Midbrain (tissue), 1 donor: Measurements from ENCODE around the gene FUT6.

Experiments
- DNase-seq: peaks from one replicate; lab custom pipeline; 2025; lab: John Stamatoyannopoulos, UW

Gene FUT6

DNA sequence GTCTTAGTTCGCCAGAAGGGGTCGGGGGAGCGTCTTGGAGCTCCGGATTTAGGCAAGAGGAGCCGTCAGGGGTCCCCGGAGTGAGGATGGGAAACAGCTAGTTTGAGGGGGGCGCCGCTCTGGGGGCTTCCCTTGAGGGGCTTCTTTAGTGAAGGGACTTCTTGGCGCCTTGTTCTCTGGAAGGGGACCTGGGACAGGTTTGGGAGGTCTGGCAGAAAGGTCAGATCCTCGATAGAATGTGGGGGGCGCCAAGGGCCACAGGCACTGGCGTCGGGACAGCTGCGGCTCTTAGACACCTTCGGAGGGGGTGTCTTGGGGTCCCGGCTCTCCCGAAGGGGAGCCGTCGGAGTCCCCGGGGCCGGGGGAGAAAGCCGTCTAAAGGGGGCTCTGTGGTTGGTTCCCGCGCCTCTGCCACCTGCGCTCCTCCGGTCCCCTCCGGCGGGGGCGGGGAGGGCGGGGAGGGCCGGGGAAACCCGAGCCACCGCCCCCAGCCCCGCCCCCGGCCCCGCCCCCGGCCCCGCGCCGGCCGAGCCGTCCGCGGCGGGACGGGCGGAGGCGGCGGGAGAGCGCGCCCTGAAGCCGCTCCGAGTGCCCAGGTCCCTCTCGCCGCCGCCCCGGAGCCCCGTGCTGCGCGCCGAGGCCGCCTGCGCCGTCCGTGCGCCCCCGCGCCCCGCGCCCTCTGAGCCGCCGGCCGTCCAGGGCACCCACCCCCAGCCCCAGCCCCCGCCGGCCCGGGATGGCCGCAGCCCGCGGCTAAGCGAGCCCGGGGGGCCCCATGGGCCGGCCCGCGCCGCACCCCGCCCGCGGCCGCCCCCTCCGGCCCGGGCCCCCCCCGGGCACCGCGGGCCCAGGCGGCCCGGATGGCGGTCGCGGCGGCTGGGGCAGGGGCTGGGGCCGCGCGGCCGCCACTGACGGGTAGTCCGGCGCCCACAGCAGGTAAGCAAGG, 34.7 kb downstream of the FUT6 start, which contains the start of gene NRTN:
NRTN (plus strand) TSS at position 552 of the 946 bp plus-strand sequence. CDS start 19,099 bp downstream, outside the sequence.
- no peak for DNase-seq

DNA sequence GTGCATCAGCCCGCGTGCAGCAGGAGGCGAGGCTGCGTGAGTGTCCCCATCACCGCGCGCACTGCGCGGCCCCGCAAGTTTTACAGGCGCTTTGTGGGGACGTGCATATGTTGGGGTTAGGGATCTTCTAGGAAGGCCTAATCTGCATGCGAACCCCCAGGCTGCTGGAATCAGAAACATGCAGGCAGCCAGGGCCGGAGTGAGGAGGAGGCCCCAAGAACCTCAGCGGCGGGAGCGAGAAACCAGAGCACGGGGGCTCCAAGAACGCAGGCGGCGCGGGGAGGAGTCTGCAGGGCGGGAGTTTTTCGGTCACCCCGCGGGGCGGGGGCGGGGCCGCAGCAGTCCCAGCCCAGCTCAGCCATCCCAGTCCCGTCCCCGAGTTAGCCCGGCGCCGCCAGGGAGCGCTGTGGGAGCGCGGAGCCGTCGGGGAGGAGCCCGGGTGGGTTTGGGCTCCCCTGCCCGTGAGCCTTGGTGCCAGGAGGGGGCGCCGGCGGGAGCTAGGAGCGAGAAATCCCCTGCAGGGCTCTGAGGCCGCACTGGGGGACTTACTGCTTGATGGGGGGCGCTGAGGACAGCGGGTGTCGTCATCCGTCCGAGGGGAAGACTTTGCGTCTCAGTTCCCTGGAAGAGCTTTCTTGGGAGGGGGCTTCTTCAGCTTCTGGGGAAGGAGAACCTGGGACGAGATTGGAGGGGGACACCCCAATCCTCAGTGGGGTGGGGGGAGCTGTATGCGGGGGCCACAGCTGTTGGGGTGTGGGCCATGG, 35.6 kb downstream of the FUT6 start:
- peak; percentile 40 for DNase-seq

DNA sequence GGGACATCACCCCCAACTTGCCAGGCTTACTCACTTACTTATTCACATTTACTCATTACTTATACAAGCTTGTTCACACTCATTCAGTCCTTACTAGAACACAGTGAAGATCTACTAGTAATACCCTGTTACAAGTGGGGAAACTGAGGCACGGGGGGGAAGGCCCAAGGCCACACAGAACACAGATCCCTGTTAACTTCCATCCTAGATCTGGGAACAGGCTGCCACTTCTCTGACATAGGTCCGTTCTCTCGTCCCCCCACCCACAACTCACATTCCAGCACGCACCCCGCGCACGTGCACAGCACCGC, 36.1 kb downstream of the FUT6 start:
- DNase-seq = no peak

DNA sequence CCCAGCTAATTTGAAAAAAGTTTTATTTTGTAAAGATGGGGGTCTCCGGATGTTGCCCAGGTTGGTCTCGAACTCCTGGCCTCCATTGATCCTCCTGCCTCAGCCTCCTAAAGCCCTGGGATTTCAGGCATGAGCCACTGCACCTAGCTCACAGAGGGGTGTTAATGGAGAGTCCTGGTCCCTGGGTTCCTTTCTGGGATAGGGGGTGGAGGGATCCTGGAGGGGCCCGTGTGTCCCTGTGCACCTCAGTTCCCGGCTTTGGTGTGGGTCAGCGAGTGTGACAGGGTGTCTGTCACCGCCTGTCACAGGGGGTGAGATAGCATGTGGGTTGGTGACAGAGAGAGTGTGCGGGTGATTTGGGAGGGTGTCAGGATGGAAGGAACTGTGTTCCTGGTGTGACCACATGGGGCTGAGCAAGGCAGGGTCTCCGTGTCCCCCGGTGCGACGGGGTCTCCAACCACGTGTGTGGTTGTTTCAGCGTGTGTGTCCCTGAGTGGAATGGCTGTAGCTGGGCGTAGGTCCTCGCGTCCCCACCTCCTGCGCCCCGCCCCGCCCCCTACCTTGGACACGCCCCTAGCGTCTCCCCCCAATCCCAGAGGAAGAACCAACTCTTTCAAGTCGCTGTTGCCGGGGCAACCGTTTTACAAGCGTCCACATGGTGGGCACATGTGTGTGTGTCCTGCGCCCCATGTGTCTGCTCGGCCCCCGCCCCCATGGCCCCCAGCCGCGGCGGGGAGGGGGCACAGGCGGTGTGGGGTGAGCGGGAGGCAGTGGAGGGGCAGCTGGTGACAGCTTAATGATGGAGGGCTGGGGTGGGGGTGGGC, 37.5 kb downstream of the FUT6 start:
- DNase-seq = no peak

DNA sequence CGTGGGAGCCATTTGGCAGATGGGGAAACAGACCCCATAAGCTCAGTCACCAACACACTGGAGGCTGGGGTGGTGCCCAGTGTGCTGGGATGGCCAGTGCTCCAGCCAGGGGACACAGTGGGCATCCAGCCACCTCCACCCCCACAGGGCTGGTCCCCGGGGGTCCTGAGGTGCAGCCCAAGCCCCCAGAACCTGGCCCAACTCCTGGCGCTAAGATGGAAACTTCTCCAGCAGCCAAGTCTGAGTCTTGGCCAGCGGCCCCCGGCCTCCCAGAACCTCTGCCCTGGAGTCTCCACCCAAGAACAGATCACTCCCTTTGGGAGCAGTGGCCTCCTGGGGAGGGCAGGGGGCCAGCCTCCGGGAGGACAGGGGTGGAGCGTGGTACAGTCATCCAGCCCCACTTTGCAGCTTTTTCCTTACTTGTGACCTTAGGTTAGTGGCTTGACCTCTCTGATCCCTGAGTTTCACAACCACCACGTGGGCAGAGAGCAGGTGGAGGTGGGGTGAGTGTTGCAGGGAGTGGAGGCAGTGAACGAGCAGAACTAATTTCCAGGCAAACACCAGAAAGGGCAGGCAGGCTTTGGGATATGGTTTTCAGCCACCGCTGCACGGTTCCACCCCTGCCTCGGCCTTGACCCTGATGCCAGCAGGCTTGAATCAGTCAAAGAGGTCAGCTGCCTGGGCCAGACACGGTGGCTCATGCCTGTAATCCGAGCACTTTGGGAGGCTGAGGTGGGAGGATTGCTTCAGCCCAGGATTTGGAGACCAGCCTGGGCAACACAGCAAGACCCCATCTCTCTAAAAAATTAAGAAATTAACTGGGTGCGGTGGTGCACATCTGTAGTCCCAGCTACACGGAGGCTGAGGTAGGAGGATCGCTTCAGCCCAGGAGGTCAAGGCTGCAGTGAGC, 38.9 kb downstream of the FUT6 start:
- no peak for DNase-seq

DNA sequence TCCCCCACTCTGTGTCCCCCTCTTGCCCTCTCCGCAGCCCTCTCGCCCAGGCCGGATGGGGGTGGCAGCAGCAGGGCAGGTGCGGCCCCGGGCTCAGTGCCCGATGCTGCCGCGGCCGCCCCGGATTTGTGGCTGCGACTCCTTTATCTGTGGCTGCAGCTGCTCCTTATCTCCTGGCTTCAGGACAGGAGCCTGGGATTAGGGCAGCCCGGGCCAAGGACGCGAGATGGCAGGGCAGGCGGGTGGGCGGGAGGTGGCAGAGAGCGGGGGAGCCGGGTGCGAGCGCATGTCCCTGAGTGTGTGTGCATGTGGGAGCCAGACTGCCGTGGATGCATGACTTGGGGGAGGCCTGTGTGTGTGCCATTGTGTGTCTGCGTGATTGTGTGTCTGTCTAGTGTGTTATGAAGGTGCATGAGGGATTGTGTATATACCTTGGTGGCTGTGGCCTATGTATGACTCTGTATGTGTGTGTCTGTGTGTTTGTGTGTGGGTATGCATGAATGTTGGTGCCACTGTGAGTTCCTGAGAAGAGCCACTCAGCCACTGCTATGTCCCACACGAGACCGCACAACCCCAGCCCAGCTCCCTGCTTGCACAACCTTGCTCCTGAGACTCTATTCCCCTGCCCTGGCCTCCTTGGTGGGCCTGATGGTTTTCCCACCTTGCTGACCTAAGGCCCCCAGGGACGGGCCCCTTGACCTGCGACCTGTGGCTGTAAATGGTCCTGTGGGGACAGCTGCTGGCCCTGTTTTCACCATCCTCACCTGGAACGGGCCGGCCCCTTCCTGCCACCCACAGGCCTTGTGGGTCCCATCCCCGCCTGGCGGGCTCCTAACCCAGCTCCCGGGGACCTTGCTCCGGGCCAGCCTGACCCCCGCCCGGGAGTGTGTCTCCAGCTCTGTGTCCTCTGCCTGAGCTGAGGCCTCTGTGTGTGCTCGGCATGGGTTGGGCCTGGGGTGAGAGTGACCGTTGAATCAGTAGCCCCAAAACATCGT, 40.0 kb downstream of the FUT6 start:
- DNase-seq = no peak

DNA sequence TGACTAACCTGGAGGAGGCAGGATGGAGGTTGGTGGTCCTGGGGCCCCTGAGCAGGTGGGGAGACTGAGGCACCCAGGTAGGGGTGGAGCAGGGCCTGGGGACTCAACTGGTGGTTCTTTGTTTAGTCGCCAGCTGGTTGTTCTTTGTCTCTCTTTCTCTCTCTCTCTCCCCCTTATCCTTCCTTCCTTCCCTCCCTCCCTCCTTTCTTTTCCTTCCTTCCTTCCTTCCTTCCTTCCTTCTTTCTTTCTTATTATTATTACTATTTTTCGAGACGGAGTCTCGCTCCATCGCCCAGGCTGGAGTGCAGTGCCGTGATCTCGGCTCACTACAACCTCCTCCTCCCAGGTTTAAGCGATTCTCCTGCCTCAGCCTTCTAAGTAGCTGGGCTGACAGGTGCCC, 41.3 kb downstream of the FUT6 start:
- no peak for DNase-seq

DNA sequence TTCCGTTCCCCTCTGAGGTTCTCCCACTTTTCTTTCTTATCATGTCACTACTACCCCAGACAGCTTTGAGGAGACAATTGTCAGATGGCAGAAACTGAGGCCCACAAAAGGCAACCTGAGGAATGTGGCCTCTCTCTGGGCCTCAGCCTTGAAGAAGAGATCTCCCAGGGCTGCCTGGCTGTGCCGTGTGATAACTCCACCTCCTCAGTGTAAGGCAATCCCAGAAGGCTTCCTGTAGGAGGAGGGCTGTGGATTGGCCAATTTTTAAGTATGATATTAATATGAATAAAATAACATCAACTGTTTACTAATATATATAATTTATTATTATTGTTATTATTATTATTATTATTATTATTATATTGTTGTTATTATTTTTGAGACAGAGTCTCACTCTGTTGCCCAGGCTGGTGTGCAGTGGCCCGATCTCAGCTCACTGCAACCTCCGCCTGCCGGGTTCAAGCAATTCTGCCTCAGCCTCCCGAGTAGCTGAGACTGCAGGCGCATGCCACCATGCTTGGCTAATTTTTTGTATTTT, 44.1 kb downstream of the FUT6 start:
- no peak for DNase-seq

DNA sequence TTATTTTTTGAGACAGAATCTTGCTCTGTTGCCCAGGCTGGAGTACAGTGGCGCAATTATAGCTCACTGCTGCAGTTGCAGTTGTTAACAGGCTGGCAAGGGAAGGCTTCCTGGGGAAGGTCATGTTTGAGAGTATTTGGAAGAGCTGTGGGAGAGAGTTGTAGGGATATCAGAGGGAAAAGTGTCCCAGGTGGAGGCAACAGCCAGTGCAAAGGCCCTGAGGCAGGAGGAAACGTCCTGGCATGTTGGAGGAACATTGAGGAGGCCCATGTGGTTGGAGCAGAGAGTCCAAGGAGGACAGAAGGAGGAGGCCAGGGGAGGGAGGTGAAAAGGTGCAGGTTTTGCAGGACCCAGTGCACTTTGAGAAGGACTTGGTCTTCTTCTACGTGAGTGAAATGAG, 46.3 kb downstream of the FUT6 start:
- DNase-seq = no peak

DNA sequence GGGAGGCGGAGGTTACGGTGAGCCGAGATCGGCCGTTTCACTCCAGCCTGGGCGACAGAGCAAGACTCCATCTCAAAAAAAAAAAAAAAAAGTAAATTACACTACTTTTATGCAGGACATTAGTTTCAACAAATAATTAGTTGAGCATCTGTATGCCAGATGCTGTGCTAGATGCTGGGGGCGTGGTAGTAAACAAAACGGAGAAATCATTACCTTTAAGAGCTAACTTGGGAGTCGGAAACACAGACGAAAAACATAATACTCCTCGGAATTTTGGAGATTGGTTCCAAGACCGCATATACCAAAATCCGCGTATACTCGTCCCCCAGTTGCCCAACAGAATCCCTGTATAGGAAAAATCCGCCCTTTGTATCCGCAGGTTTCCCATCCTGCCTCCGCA, 47.3 kb downstream of the FUT6 start:
- DNase-seq = no peak

DNA sequence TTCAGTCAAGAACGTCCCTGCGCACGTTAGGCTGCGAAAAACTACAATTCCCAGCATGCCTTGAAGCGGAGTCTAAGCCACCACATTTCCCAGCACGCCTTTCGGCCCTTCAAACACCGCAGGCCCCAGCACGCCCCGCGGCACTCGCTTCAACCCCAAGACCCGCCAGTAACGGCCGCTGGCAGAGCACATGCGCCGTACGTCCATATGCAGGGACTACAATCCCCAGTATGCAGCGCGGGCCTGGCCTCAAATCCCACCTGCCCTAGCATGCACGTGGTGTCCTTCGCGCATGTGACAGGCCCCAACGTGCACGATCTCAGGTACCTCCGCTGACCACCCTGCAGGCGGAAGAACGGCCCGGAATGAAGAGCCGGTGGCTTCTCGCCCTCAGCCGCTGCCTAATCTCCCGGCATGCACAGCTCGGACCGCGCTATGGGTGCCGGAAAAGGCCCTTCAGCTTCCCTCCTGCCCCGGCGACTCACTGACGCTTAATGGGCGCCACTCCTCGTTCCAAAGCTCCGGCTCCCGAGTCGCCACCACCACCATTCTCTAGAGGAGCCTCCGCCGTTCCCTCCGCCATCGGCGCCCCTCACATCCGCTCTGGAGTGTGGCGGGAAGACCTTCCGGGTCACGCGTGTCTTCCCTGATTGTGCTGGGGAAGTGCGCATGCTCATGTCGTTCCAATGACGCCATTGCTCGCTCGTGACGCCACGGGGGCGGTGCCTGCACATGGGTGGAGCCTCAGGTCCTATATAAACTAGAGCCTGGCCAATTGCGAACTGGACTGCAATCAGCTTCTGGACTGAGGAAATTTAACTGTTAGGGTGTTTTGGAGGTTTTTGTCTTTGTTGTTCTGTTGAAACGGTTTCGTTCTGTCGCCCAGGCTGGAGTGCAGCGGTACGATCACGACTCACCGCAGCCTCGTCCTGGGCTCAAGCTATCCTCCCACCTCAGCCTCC, 48.7 kb downstream of the FUT6 start, which contains the start of gene DUS3L:
DUS3L (minus strand) TSS at position 605 of the 962 bp plus-strand sequence; CDS start at position 583, 22 bp downstream.
- peak; percentile 97 for DNase-seq

DNA sequence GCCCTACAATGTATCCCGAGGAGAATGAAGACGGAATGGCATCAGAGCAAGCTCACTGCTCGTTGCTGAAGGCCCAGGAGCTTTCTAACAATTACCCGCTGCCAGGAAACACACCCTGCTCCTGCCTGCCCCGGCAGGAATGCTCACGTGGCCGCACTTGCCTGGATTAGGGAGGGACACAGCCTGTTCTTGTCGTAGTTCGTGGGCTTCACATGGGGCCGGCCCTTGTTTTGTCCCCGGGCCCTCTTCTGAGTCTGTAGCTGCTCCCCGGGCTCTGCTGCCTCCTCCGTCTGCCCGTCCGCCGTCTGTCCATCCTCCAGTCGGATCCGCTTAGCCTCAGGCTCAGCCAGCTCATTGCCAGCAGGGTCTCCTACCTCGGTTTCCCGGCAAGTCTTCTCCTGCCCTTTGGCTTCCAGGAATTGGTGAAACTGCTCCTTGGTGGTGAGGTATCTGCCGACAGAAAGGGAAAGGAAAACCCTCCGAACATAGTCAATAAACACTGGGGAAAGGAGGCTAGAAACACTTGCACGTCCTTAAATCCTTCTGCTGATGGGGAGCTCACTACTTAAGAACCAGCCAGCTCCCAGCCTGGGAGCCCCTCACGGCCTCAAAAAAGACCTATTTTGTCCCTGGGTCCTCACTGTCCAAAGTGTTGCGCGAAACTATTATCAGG, 49.5 kb downstream of the FUT6 start:
- DNase-seq = no peak

DNA sequence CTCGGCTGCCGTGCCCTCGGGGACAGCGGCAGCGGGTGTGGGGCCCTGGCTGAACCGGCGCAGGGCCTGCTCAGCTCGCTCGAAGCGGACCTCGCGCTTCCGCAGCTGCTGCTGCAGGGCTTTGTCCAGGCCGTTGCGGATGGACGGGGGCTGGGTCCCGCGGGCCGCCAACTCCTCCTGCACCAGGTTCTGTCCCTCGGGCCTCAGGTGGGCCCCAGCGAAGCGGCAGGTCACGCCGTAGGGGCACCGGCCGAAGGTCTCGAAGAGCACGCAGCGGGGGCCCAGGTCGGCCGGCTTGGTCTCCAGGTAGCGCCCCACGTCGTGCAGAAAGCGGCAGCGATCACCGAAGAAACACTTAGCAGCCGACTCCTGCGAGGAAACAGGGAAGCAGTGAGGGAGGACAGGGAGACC, 50.1 kb downstream of the FUT6 start:
- no peak for DNase-seq

DNA sequence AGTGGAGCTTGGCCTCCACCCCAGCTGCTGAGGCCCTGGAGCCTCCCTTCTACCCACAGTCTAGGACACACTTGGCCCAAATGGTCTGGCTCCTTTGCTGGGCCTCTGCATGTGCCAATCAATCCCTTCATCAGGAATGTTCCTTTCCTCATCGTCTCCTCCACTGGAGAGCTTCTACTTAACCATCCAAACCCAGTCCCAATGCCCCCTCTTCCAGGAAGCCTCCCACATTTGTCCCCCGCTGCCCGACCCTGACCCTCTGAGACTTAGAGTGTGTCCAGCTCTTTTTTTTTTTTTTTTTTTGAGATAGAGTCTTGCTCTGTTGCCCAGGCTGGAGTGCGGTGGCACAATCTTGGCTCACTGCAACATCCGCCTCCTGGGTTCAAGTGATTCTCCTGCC, 51.1 kb downstream of the FUT6 start:
- DNase-seq = no peak

DNA sequence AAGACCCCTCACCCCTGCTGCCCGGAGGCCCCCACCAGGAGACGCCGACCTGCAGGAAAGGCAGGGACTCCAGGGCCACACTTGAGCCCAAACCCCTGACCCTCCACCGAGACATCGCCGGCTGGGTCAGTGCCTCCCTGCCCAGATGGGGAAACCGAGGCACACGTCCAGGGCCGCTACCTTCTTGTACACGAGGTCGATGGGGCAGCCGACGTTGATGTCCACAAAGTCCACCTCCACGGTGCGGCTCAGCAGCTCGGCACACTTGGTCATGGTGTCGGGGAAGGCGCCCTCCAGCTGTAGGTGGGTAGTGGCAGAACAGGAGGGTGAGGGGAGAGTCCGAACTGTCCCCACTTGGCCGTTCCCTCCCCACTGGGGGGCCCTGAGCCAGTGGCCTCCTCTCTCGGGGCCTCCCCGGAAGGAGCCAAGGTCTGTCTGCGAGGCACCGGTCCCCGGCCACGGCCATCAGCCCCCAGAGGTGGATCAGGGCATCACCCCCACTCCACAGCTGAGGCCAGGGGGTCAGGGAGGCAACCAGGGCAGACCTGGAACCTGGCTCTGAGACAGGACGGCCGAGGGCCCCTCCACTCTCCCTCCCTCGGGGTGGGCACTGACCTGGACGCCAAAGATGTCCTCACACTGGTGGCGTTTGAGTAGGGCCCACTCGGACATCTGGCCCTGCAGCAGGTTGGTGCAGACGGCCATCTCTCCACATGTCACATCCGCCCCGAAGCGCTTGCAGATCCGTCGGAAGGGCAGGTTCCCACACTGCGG, 51.9 kb downstream of the FUT6 start:
- DNase-seq = no peak

DNA sequence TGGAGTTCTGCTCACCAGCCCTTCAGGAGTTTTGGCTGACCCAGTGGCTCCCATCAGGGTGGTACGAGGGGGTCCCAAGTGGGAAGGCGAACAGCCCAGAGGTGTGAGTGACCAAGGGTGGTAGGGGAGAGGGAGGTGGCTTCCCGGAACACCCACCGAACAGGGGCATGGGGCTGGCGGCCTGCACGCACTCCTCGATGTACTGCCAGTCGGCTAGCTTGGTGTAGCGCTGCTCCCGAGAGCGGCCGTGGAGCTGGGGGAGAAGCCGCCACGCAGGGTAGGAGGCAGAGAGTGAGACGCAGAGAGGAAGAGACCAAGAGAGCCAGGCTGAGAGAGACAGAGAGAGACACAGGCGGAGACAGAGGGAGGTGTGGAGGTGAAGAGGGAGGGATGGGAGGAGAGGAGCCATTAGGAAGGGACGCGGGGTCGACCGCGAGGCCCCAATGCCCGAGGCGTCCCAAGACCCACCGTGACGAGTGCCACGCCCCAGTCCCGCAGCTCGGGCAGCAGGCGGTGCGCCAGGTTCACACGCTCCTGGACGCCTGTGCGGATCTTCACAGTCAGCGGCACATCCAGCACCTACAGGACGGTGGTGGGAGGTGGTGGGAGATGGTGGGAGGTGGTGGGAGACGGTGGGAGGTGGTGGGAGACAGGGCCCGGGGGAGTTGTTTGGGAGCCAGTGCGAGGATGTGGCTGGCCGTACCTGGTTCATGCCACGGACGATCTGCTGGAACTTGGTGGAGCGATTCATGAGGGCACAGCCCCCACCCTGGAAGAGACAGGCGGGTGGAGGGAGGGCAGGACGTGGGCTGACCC, 52.7 kb downstream of the FUT6 start:
- DNase-seq = no peak
